Right lobe of liver (tissue), 4 donors: Measurements from ENCODE around the gene TBX4.

ENCODE experiments used
- POLR2A ChIP-seq: fragments of 450-650 bp; IDR thresholded peaks from one replicate; pipeline ENCODE4 v1.6.1; 2017; ENCODE audit warnings: antibody characterized with exemption, mild to moderate bottlenecking
- TF ChIP-seq, protein P1 (sequence below), 4 donors: fragments of 200-600 bp in 3 of 4; fragments of 450-650 bp in 1 of 4; IDR thresholded peaks; one replicate each; pipeline versions ENCODE4 v1.5.1 to v1.8.0; 2016 to 2022; ENCODE audit warnings: antibody characterized with exemption in 4 of 4, mild to moderate bottlenecking in 2 of 4
- donor health status: DM: no; HTN: no; CAD: no.
- donor health status: DM: no; HTN: no; CAD: no.
- donor health status: DM: no; HTN: yes; CAD: no.

DNA sequence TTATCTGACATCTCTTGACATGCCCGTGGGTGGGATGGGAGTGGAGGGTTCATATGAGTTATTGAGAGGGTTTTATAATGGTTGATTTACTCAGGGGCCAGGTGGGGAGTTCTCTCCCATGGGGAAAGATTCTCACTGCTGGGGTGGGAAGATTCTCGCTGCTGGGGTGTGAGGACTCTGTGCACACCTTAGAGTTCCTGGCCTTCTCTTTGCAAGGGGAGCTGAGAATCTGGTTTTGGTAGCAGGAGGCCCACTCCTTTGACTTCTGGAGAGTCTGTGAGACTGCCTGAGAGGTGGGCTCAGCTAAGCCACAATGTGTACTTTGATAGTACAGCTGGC is 31.5 kb downstream of the TBX4 start:
- no peak for TF ChIP-seq POLR2A
- TF ChIP-seq, protein P1, sequence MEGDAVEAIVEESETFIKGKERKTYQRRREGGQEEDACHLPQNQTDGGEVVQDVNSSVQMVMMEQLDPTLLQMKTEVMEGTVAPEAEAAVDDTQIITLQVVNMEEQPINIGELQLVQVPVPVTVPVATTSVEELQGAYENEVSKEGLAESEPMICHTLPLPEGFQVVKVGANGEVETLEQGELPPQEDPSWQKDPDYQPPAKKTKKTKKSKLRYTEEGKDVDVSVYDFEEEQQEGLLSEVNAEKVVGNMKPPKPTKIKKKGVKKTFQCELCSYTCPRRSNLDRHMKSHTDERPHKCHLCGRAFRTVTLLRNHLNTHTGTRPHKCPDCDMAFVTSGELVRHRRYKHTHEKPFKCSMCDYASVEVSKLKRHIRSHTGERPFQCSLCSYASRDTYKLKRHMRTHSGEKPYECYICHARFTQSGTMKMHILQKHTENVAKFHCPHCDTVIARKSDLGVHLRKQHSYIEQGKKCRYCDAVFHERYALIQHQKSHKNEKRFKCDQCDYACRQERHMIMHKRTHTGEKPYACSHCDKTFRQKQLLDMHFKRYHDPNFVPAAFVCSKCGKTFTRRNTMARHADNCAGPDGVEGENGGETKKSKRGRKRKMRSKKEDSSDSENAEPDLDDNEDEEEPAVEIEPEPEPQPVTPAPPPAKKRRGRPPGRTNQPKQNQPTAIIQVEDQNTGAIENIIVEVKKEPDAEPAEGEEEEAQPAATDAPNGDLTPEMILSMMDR (IDR thresholded peaks at IDR 0.05) = no peak
